Kidney (tissue), 14 donors: Measurements from ENCODE around the gene YIPF1. TPM values are rescaled to one million over a fixed set of nuclear protein-coding genes. Genes with fewer than 3 reads are reported as not detected.
"Not testable (repeated sequence)": the region's sequence is repeated elsewhere in the genome, so short reads cannot be mapped to it uniquely, and the experiment has no call there.

ENCODE experiments used
- DNase-seq, 5 donors: peaks; one replicate each; pipeline ENCODE4 v3.0.0-alpha.2; 2013 to 2020
- FAIRE-seq: peaks from 2 replicates; lab custom pipeline; 2012; peaks lifted over from hg19 to GRCh38; lab: Jason Lieb, UNC
- H3K27ac ChIP-seq, 2 donors: one replicate each; pipeline ENCODE4 v1.7.0; 2013; ENCODE audit warnings: low read depth in 2 of 2, low read length in 2 of 2, inconsistent platforms in 1 of 2
- H3K27me3 ChIP-seq: one replicate; pipeline ENCODE4 v1.7.1; 2013; ENCODE audit warnings: low read length, inconsistent platforms; ENCODE audit not compliant: control insufficient read depth, insufficient read depth
- H3K36me3 ChIP-seq, 3 donors: one replicate each; pipeline versions ENCODE4 v1.7.0 to v1.7.1; 2013; ENCODE audit warnings: low read length in 3 of 3, control low read depth in 1 of 3, inconsistent platforms in 1 of 3; ENCODE audit not compliant: insufficient read depth in 3 of 3, control insufficient read depth in 2 of 3
- H3K4me1 ChIP-seq, 3 donors: one replicate each; pipeline versions ENCODE4 v1.7.0 to v1.7.1; 2013; ENCODE audit warnings: low read length in 3 of 3, inconsistent platforms in 1 of 3, low read depth in 1 of 3; ENCODE audit not compliant: control insufficient read depth in 2 of 3, insufficient read depth in 2 of 3
- H3K4me3 ChIP-seq, 3 donors: one replicate each; pipeline versions ENCODE4 v1.7.0 to v1.8.1; 2013; ENCODE audit warnings: low read length in 3 of 3, control low read depth in 1 of 3, inconsistent platforms in 1 of 3
- H3K9ac ChIP-seq, 3 donors: one replicate each; pipeline versions ENCODE4 v1.7.0 to v1.7.1; 2013; ENCODE audit warnings: low read length in 3 of 3, control low read depth in 1 of 3, inconsistent platforms in 1 of 3
- H3K9me3 ChIP-seq, 3 donors: one replicate each; pipeline versions ENCODE4 v1.7.0 to v1.7.1; 2013; ENCODE audit warnings: low read length in 3 of 3, control low read depth in 1 of 3, inconsistent platforms in 1 of 3; ENCODE audit not compliant: control insufficient read depth in 2 of 3, insufficient read depth in 1 of 3
- CTCF ChIP-seq: IDR thresholded peaks from 3 replicates; pipeline ENCODE4 v1.5.1; 2012; ENCODE audit warnings: mild to moderate bottlenecking, moderate library complexity, borderline replicate concordance; ENCODE audit not compliant: insufficient read depth; ENCODE audit errors: extremely low read depth
- intact Hi-C: fragments of 100-400 bp; cut with DNase I; formaldehyde crosslinking; loops from one replicate; pipeline ENCODE4 v1.11.1; 2022
- polyA plus RNA-seq: library from polyadenylated mRNA; stranded (reverse); fragments of 350-450 nt; fragmentation: Illumina TruSeq; extraction: RNeasy Lipid Tissue Mini Kit (QIAGEN cat#74804); gene quantifications from one replicate; pipeline ENCODE4 v1.2.3, GENCODE V29; 2014; ENCODE audit warnings: low read depth, low replicate concordance; ENCODE audit not compliant: insufficient read depth
- total RNA-seq: library from RNA; stranded (reverse); fragmentation: NEBNext Ultra II Directional; extraction: Animal tissue kit (Norgen Biotek cat#: 25700); gene quantifications from one replicate; pipeline ENCODE4 v1.2.1, GENCODE V29; 2021
- donor health status: control.
- donor health status: control.
- donor health status: control.
- donor health status: control.
- donor health status: control.
- donor health status: DM: yes; HTN: yes; CAD: no.
- donor health status: Normal renal cell carcinoma (clear cell type).

YIPF1 gene
- total and polyA plus RNA-seq, 2 donors from 2014 or later = 33.3 to 49.4 TPM

GRCh38 chr1:53822931-53823330 lies 66.7 kb downstream of the YIPF1 start:
- no peaks in the 10 kb centered on the region for H3K9me3 ChIP-seq

GRCh38 chr1:53821380-53821779 lies 68.2 kb downstream of the YIPF1 start:
- Histone ChIP-seq H3K4me3 (no peak overlapping the region), H3K9ac (no peak overlapping the region), H3K27ac (no peak overlapping the region), H3K36me3 (peaks cover 0 to 2% (median 0%) of the 10 kb centered on the region in 3 donors), H3K9me3 (no peaks in the 10 kb centered on the region), H3K4me1 (no peaks in the 10 kb centered on the region), H3K27me3 (no peaks in the 10 kb centered on the region)
- intact Hi-C loops = no loop called here
- DNase-seq = no peak
- TF ChIP-seq CTCF = no peak
- FAIRE-seq = no peak

More at GRCh38 chr1:53822931-53823330, 66.7 kb downstream of the YIPF1 start:
- no peak overlapping the region for H3K9ac ChIP-seq
- intact Hi-C loops = no loop called here
- H3K36me3 ChIP-seq = peaks cover 0 to 3% (median 1%) of the 10 kb centered on the region in 3 donors
- no peak overlapping the region for H3K4me3 ChIP-seq
- H3K27ac ChIP-seq = no peak overlapping the region
- DNase-seq (no peak), FAIRE-seq (no peak)
- TF ChIP-seq CTCF = no peak
- no peaks in the 10 kb centered on the region for H3K27me3 ChIP-seq
- no peaks in the 10 kb centered on the region for H3K4me1 ChIP-seq

- intact Hi-C loops = no loop called here
- Histone ChIP-seq H3K27ac (no peak overlapping the region), H3K4me1 (no peaks in the 10 kb centered on the region), H3K27me3 (no peaks in the 10 kb centered on the region), H3K9me3 (no peaks in the 10 kb centered on the region), H3K4me3 (no peak overlapping the region), H3K36me3 (no peaks in the 10 kb centered on the region), H3K9ac (no peak overlapping the region)
- DNase-seq (no peak), FAIRE-seq (no peak)
- no peak for TF ChIP-seq CTCF
Observed at GRCh38 chr1:53819387-53819786, 70.2 kb downstream of the YIPF1 start.

DNA sequence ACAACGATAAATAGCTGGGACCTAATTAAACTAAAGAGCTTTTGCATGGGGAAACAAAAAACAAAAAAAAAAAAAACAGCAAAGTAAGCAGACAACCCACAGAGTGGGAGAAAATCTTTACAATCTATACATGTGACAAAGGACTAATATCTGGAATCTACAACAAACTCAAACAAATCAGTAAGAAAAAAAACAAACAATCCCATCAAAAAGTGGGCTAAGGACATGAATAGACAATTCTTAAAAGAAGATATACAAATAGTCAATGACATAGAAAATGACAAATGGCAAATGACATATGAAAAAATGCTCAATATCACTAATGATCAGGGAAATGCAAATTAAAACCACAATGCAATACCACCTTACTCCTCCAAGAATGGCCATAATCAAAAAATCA lies 73.0 kb downstream of the YIPF1 start:
- H3K27me3 ChIP-seq, H3K4me1 ChIP-seq, DNase-seq, intact Hi-C loops, H3K9ac ChIP-seq, H3K9me3 ChIP-seq, FAIRE-seq, H3K36me3 ChIP-seq, H3K4me3 ChIP-seq, H3K27ac ChIP-seq: not testable (repeated sequence)

GRCh38 chr1:53815484-53815883 lies 74.1 kb downstream of the YIPF1 start:
- H3K27ac ChIP-seq, H3K9me3 ChIP-seq, H3K4me3 ChIP-seq, H3K9ac ChIP-seq, DNase-seq, H3K4me1 ChIP-seq, H3K36me3 ChIP-seq, FAIRE-seq, intact Hi-C loops, H3K27me3 ChIP-seq: not testable (repeated sequence)
